A549 (cell line): Measurements from ENCODE around the gene PNPLA3. TPM values are rescaled to one million over a fixed set of nuclear protein-coding genes. Genes with fewer than 3 reads are reported as not detected.

ENCODE experiments used
- CHD4 ChIP-seq: fragments of 200-600 bp; sonication (generic); IDR thresholded peaks from 2 replicates; pipeline ENCODE4 v1.6.1; 2016; ENCODE audit warnings: antibody characterized with exemption, mild to moderate bottlenecking, borderline replicate concordance
- MAFK ChIP-seq: fragments of 450-650 bp; IDR thresholded peaks from 2 replicates; pipeline ENCODE4 v1.6.1; 2014; ENCODE audit not compliant: partially characterized antibody
- polyA plus RNA-seq, 4 experiments: library from polyadenylated mRNA; depleted of rRNA in 3 of 4; stranded (reverse); fragments of >200 nt; fragmentation: RNase III in 1 of 4; extraction: RNeasy Plus Mini Kit Qiagen cat#74134 plus additional on column Dnase treatment in 1 of 4; gene quantifications; 2 replicates in 3 of 4; 3 replicates in 1 of 4; pipeline ENCODE4 v1.2.3, GENCODE V29; 2011 to 2017

The PNPLA3 gene
- polyA plus RNA-seq, 2 of the 4 experiments (the other 2 are of a cell fraction): 1.3 to 1.8 TPM

GRCh38 chr22:43996981-43997265 lies 73.3 kb downstream of the PNPLA3 start (continued):
- TF ChIP-seq MAFK (no peak), CHD4 (no peak)
- TF ChIP-seq, all 56 proteins: peak for 0

Other genes starting within 250 kb of the PNPLA3 start
- gene EFCAB6, start 111.5 kb upstream of the PNPLA3 start, polyA plus RNA-seq (2011; rRNA removed): 1.1 and 1.2 TPM in 2 replicates
- 0.46 to 0.51 TPM (median 0.47 TPM) in 3 replicates for gene EFCAB6, start 111.5 kb upstream of the PNPLA3 start, polyA plus RNA-seq (2017; fragmentation: RNase III; extraction: RNeasy Plus Mini Kit Qiagen cat#74134 plus additional on column Dnase treatment)
- not detected in 2 replicates for gene SULT4A1, start 61.3 kb upstream of the PNPLA3 start, polyA plus RNA-seq (2011; rRNA removed)
- gene SULT4A1, start 61.3 kb upstream of the PNPLA3 start, polyA plus RNA-seq (2017; fragmentation: RNase III; extraction: RNeasy Plus Mini Kit Qiagen cat#74134 plus additional on column Dnase treatment): not detected in 3 replicates
- not detected in 2 replicates for gene PNPLA5, start 31.8 kb upstream of the PNPLA3 start, polyA plus RNA-seq (2011; rRNA removed)
- gene PNPLA5, start 31.8 kb upstream of the PNPLA3 start, polyA plus RNA-seq (2017; fragmentation: RNase III; extraction: RNeasy Plus Mini Kit Qiagen cat#74134 plus additional on column Dnase treatment): not detected in 3 replicates
- 37.1 and 51.4 TPM in 2 replicates for gene SAMM50, start 31.6 kb downstream of the PNPLA3 start, polyA plus RNA-seq (2011; rRNA removed)
- 49.3 to 50.8 TPM (median 49.3 TPM) in 3 replicates for gene SAMM50, start 31.6 kb downstream of the PNPLA3 start, polyA plus RNA-seq (2017; fragmentation: RNase III; extraction: RNeasy Plus Mini Kit Qiagen cat#74134 plus additional on column Dnase treatment)
- gene PARVB, start 100.5 kb downstream of the PNPLA3 start, polyA plus RNA-seq (2011; rRNA removed): 33.1 and 33.5 TPM in 2 replicates
- gene PARVB, start 100.5 kb downstream of the PNPLA3 start, polyA plus RNA-seq (2017; fragmentation: RNase III; extraction: RNeasy Plus Mini Kit Qiagen cat#74134 plus additional on column Dnase treatment): 27.4 to 33.0 TPM (median 28.3 TPM) in 3 replicates